ENCODE data around the gene SOX1. TPM values are rescaled to one million over a fixed set of nuclear protein-coding genes. Genes with fewer than 3 reads are reported as not detected.

The SOX1 gene
- total RNA-seq, 1 donor from 2014 or later: 8.3 TPM

DNA sequence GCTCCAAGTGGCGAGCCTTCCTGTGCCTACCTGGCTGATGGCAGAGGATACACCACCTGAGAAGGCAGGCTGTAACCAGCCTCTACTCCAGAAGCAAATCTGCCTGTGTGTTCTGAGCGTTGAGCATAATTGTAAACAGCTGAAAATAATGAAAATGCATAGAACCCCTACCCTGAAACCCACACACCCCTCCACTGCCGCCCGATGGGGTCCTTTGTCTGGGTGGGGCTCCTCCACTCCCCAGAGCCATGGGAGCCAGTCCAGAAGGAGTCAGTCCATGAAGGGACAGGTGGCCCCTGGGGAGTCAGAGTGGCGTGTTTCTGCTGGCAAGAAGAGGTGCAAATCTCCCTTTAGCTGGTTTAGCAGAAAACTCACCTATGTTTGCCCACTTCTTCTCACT lies 8.0 kb upstream of the SOX1 start:
- no peak for DNase-seq

DNA sequence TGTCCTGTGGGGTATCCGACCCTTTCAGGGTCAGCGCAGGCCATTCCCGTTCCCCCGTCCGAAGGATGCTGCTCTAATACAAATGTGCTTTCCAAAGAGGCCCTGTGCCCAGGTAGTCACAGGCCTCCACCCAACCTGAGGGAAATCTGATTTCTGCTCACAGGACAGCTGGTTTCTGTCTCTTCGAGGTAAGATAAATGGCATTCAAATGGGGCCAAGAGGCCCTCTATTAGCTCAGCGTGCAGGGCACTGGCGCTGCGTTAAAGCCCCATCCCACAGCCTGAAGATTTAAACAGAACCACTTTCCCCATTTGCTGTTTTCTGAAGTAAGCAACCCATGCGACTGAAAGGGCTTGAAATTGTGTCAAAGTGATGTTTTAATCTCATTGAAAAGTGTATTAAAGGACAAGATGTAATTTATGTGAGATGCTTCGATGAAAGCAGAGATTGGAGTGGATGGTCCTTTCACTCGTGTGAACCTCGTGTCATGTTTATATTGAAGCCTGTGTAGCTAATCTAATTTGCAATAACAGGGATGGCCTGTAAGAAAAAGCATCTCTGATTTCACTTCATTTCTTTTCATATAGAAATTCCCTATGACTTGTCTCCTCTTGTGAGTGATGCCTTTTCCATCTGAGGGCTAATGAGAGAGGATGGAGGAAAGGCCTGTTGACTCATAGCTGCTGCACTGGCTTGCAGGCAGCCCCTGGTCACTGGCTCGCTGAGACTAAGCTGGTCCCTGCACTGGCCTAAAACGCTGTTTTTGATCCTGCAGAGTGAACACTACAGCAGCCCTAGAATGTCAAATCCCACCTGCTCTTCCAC lies 7.3 kb upstream of the SOX1 start:
- DNase-seq: no peak

DNA sequence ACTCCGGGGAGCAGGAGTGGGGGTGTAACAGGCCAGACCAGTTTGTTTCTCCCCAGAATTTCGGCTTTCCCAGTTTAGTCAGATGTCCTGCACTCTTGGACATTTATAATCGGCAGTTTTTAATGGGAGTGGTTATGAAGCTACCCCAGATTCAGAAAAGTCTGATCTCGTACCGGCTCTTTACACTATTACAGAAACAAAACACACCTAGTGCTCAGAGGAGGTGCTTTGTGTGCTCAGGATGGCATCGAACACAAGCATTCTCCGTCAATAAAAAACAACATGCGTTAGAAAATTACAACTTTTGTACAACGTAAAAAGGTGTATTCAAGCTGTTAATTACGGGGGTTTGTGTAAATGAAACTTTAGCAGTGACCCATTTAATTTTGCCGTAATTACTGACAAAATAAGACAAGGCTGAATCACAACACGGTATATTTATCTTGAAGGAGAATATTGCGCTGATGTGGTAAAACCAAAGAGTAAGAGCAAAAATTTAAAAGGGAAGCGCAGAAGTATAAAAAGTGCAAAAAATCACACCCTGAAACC lies 6.6 kb upstream of the SOX1 start:
- no peak for DNase-seq

DNA sequence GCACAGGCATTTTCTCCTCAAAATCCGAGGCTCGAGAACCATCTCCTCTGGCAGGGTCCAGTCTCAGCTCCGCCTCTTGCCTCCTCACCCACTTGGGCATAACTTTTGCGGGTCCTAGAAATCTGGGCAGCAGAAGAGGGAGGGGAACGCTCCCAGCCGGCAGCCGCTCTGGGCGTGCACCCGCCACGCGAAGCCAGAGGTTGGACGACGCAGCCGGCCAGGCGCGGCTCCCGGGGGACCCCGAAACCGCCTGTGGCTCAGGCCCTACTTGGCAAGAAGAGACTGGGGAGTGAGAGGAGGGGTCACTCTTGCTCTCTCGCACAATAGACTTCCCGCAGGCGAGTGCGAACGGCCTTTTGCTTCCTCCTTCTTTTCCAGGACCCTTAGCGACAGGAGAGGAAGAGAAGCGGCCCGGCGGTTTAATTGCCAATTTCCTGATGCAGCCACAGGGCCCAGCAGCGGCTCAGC lies 6.0 kb upstream of the SOX1 start:
- no peak for DNase-seq

DNA sequence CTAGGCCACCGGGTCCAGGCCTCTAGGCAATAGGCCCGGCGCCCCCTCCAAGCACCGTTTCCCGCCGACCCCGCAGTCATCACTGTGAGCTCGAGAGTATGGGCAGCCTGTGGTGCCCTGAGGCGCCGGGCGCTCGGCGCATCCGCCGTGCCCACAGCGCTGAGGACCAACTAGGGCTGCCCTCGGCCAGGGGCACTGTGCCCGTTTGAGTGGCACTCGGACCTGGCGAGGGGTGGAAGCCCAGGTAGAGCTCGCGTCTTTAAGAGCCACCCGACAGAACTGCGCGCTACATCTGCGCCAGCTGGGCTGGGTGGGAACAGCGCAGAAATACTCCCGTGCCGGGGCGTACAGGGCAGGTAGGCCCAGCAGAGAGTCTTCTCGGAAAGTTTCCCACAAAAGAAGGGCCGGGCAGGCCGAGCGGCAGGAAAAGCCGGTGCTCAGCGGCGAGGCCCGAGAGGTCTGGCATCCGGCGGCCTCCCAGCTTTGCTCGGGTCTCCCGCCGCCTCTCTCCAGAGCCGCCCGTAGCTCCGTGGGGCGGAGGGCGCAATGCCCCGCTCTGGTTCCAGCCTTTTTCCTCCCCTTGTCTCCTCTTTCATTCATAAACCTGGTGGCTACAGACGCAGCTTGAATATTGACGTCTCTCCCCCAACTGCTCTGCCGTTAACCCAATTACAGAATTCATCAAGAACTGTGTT lies 5.4 kb upstream of the SOX1 start:
- DNase-seq: no peak

DNA sequence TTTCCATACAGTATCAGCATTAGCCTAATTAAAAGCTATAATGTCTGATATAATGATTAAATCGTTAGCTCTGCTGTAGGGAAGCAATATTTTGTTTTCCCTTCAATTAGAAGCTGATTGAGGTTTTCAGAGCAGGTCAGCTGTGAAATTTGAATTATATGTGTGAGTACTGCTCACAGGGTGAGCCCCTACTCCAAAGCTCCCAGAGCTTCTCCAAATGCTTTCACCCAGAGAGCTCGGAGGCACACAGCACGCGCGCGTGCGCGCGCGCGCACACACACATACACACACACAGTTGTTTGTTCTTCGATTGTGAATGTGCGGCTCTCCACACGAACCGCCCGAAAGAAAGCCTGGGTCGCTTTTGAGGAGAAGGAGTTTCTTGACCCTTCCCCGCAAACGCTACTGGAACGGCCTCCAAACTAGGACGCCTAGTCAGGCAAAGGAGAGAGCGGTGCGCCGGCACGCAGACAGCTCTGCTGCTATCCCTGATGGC lies 4.8 kb upstream of the SOX1 start:
- DNase-seq: no peak

DNA sequence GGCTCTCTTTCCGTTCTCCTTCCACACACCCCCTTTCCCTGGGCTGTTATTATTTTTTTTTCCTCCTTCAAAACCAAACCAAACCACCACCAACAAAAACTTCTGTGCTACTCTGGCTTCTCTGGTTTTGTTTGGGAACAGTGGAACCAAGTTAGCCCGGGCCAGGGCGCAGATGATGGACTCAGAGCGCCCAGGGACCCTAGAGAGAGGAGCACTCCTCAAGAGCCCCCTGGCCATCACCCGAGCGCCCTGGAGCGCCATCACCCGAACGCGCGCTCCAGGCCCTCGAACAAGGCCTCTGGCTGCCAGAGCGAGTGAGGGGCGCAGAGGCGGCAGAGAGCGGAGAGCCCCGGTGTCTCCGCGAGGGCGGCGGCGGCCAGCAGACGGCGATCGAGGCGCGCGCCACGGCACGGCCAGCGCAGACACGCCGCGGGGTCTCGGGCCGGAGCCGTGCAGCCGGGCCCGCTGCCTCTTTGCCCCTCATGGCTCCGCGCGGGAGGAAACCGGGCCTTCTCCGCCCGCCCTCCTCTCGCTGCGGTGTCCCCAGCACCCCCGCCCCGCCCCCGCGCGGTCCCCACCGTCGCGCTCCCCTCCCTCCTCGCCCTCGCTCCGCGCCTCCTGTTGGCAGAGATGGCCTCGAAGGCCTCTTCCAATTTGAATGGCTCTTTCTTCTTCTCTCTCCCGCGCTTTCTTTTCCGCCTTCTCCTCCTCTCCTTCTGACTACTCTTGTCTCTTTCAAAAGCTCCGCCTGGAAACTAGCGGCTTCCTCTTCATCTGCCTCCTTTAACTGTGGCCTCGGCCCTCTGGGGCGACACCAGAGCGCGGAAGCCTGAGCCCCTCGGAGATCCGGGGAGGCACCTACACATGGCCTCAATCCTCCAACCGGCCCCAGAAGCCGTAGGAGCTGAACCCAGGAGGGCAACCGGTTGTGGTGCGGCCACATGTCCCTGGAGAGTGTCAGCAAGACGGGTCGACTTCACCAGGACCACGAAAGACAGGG lies 4.1 kb upstream of the SOX1 start:
- no peak for DNase-seq

DNA sequence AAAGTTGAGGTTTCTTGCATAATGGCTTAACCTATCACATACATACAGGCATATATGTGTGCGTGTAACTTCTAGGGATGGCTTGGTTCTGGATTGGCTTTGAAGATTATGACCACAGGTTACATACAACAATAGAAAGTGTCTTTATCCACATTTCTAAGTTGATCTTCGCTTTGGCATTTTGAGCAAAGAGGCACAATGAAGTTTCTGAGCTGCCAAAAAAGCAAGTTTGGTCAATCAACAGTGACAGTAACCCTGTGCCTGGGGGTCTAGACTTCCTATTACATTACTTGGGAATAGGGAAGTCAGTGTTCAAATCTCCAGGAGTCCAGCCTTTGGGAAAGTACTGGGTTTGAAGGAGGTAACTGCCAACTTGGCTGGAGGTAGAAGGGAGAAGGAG lies 3.1 kb upstream of the SOX1 start:
- no peak for DNase-seq

DNA sequence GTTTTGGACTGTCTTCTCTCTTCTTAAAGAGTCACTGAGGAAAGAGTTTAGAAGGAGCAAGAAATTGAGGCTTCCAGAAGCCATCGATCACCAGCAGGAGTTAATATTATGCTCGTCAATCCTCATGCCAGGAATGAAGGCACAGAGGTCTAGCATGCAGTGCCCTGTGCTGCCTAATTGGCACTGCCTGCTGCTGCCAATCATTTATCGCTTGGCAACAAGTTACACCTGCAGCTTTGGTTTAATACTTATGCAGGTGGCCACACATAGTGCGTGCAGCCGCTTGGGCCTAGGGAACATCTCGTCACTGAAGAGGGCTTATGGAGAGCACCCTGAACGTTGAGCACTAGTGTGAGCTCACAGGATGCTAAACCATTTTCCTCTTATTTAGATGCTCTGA lies 2.7 kb upstream of the SOX1 start:
- no peak for DNase-seq

DNA sequence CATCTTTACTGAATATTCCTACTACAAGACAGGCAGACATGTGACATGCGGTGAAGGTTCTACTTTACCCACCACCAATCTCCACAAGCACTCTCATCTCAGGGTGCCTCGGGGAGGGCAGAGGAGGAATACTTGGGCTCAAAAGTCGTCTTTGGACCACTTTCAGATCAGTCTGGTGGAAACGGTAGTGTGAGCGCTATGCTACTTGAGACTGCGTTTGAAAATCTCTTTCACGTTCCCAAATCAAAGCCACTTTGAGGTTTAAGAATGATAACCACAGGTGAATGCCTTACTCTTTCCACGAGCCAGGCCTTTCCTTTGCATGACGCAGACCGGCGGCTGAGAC lies 1.5 kb upstream of the SOX1 start:
- no peak for DNase-seq

DNA sequence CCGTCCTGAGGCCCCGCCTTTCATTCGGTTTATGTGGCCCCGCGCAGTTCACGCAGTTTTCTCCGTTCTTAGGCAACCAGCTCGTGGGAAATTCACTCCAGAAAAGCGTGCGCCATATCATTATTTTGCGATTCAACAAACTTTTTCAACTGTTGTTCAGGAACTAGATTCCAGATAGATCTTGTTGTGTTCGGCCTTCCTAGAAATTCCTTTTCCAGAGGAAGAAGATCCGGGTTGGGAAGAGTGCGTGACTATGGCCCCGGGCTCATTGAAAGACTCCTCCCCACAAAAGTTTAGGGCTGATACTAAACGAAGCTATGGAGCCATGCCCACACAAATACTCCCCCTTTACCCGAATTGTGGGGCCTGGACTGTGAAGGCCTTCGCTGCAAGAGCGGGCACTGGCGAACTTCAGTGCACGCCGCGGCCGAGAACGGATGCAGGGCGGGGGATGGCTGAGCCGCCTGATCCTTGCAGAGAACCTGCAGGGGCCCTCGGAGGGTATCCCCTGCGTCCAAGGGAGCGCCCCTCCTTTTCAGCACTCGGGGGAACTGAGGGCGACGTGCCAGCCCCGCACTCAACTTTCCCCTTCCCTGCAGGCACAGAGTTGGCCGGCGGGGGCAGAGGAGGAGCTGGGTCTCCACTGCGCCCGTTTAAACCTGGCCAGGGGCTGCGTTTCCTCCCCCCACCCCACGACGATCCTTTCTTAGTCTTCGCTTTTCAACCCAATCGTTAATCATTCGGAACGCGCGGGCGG lies 904 bp upstream of the SOX1 start:
- DNase-seq: no peak

DNA sequence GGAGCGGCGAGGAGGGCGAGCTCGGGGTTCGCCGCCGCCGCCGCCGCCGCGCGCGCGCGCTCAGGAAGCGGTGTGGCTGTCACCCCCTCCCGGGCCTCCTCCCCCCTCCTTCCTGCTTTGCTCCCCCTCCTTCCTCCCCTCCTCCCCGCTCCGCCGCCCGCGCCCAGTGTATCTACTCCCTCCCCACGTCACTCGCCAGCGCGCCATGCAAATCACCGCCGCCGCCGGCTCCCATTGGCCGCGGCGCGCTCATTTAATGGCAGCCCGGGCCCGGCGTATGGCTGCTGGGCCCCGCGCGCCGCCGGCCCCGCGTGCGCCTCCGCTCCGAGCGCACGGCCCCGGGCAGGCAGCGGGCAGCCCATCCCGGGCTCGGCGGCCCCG lies 335 bp upstream of the SOX1 start:
- DNase-seq: peak; percentile 62

DNA sequence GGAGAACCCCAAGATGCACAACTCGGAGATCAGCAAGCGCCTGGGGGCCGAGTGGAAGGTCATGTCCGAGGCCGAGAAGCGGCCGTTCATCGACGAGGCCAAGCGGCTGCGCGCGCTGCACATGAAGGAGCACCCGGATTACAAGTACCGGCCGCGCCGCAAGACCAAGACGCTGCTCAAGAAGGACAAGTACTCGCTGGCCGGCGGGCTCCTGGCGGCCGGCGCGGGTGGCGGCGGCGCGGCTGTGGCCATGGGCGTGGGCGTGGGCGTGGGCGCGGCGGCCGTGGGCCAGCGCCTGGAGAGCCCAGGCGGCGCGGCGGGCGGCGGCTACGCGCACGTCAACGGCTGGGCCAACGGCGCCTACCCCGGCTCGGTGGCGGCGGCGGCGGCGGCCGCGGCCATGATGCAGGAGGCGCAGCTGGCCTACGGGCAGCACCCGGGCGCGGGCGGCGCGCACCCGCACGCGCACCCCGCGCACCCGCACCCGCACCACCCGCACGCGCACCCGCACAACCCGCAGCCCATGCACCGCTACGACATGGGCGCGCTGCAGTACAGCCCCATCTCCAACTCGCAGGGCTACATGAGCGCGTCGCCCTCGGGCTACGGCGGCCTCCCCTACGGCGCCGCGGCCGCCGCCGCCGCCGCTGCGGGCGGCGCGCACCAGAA lies 1.1 kb downstream of the SOX1 start:
- no peak for DNase-seq

DNA sequence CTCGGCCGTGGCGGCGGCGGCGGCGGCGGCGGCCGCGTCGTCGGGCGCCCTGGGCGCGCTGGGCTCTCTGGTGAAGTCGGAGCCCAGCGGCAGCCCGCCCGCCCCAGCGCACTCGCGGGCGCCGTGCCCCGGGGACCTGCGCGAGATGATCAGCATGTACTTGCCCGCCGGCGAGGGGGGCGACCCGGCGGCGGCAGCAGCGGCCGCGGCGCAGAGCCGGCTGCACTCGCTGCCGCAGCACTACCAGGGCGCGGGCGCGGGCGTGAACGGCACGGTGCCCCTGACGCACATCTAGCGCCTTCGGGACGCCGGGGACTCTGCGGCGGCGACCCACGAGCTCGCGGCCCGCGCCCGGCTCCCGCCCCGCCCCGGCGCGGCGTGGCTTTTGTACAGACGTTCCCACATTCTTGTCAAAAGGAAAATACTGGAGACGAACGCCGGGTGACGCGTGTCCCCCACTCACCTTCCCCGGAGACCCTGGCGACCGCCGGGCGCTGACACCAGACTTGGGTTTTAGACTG lies 1.7 kb downstream of the SOX1 start:
- no peak for DNase-seq

DNA sequence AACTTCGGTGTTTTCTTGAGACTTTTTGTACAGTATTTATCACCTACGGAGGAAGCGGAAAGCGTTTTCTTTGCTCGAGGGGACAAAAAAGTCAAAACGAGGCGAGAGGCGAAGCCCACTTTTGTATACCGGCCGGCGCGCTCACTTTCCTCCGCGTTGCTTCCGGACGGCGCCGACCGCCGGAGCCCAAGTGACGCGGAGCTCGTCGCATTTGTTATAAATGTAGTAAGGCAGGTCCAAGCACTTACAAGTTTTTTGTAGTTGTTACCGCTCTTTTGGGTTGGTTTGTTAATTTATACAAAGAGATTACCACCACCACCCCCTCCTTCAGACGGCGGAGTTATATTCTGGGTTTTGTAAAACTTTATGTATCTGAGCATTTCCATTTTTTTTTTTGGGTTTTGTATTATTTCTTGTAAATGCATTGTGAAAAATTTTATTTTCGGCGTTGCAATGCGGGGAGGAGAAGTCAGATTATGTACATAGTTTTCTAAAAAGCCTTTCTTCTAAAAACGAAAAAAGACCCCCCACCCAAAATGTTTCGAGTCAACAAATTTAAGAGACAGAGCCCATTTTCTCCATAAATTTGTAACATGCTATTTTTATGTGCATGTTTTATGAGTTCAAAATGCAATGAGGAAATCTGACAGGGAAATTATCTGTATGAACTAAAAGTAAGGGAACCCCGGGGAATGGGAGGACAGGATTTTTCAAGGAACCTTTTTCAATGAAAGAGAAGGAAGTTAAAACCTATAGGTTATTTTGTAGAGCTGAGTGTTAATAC lies 2.3 kb downstream of the SOX1 start:
- no peak for DNase-seq

DNA sequence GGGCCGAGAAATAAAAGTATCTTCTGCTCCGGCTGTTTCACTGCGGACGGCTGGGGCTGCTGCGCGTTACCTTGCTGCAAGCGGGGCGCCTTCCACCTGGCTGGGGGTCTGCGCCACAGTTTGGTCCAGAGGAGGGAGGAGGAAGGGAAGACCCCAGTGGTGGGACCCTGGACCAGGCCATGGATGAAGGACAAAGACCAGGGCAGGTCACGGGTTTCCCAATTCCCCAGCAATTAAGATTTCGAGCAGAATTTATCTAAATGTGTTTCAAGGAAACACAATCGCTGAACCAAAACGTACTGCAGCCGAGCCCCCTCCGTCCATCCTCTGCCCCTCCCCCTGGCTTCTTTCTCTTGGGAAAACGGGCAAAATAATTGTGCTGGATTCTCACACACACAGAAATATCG lies 2.9 kb downstream of the SOX1 start:
- DNase-seq: no peak

DNA sequence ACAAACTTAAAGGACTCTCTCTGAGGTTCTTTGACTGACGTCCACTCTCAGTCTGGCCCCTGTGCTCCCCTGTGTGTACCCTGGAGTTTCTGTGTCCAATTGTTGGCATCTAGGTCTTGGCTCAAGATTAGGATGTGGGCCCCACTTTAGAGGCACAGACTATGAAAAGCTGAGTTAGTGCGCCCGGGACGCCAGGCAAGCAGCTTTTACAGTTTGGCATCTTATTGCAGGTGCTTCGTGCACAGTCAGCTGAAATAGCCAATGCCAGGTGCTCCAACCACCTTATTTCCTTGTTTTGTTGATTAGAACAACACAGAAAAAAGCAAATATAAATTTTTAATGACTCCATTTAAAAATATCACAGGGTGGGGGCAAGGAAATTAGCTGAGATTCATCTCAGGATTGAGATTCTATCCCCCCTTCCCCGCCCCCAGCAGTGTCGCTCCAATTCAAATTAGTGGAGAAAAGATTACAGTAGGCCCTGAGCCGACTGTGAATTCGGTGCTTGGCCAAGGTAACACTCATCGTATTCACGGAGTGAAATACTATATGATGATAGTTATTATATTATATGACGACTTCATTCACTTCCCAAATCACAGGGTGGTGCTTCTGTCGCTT lies 4.3 kb downstream of the SOX1 start:
- no peak for DNase-seq

DNA sequence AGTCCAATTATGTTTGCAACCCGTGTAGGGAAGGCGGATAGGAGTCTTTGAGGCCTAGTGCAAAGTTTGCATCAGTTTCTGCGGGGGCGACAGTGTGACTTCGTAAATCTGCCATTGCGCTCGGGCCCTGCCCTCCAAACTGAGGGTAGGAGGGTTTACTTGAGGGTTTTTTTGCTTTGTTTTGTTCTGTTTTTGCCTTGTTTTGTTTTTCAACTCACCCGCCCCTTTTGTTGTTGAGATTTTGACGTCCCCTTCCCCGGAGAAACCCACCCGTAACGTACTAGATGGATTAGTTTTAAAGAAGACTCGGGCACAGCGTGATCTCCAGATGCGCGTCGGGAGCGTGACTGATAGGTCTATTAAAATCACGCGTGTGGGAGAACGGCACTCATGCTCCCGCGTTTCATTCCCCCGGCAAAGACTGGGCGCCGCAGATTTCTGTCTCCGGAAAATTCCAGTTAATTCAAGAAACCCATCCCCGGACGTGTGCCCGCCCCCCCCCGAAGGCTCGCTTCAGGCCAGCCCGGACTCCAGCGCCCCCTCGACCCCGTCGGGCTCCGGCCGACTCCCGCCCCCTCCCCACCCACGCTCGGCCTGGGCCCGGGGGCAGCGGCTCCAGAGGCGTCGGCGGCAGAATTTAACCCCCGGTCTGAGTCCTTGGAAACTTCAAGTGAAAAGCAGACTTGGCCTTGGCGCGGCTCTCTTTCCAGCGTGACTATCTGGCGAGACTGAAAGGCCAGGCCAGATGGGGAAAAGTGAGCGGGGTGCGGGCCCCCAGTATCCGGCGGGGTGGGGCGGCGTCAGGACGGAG lies 5.0 kb downstream of the SOX1 start:
- DNase-seq: no peak

All from occipital lobe (tissue), 2 donors.